Measurements from ENCODE around the gene NKX2-4.

GRCh38 chr20:21391185-21391971, 5.9 kb downstream of the NKX2-4 start:
- TF ChIP-seq, protein P1, sequence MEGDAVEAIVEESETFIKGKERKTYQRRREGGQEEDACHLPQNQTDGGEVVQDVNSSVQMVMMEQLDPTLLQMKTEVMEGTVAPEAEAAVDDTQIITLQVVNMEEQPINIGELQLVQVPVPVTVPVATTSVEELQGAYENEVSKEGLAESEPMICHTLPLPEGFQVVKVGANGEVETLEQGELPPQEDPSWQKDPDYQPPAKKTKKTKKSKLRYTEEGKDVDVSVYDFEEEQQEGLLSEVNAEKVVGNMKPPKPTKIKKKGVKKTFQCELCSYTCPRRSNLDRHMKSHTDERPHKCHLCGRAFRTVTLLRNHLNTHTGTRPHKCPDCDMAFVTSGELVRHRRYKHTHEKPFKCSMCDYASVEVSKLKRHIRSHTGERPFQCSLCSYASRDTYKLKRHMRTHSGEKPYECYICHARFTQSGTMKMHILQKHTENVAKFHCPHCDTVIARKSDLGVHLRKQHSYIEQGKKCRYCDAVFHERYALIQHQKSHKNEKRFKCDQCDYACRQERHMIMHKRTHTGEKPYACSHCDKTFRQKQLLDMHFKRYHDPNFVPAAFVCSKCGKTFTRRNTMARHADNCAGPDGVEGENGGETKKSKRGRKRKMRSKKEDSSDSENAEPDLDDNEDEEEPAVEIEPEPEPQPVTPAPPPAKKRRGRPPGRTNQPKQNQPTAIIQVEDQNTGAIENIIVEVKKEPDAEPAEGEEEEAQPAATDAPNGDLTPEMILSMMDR (IDR thresholded peaks at IDR 0.05), result no peak
- no peak for TF ChIP-seq POLR2A (IDR thresholded peaks at IDR 0.05)
